ENCODE data around the gene BICD1. TPM values are rescaled to one million over a fixed set of nuclear protein-coding genes. Genes with fewer than 3 reads are reported as not detected.

The BICD1 gene
- polyA plus RNA-seq, 1 of the 3 experiments (the other 2 are of a cell fraction) = 12.1 TPM

DNA sequence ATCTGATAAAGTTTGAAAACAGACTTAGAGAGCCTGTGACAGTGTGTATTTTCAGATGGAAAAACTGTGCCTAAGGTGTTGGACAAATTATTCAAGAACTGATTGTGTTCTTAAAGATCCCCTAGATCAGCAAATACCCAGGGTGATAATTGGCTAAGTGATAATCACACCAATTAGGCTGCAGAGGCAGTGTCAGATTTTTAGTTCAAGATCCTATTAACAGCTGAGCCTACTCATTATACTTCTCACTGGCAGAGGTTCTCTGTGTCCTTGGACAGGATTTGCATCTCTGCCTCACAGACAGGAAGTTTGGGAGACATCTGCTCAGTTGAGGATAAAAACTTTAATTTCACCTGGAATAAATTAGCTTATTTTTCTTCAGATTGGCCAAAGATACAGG lies 288.4 kb downstream of the BICD1 start (continued):
- no peak for TF ChIP-seq EZH2phosphoT487 (IDR thresholded peaks at IDR 0.05; ENCODE audit: borderline replicate concordance, low read depth)

DNA sequence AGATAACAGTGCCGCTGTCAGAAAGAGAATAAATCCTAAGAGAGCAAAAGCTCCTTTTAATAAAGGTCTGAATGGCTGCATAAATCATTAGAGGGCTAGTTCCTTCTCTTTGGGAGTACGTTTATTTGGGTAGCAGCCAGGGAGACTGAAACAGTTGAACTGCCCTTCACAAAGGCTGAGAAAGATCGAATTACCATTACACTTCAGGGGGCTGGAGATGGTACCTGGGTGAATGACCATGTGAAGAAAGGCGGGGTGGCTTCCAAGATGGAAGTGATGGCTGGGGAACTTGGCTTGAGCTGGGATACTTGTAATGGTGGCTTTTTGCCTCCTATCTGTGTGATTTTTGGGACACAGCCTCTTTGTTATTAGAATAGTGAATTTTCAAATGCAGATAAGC lies 291.0 kb downstream of the BICD1 start:
- ChIA-PET POLR2A (no interaction called here), CTCF (interaction anchor here (1.0 to 2.8 kb wide), 2 partner anchors 33 to 259 kb away, joined by 3 to 12 read pairs; no protein-coding TSS in a partner anchor)
- no peak overlapping the region for H3K27ac ChIP-seq (ENCODE audit: low read depth in 2 of 2, low read length in 1 of 2)
- no peaks in the 10 kb centered on the region for H3K36me3 ChIP-seq (replicated peaks in 1 of 2; ENCODE audit: control insufficient read depth in 1 of 2, insufficient read depth in 2 of 2, low read length in 1 of 2)
- no peaks in the 10 kb centered on the region for H4K20me1 ChIP-seq (ENCODE audit: insufficient read depth)
- DNase-seq = no peak
- H2AFZ ChIP-seq (ENCODE audit: low read depth) = no peak overlapping the region
- peaks cover 18% of the 10 kb centered on the region for H3K27me3 ChIP-seq (ENCODE audit: insufficient read depth)
- H3K4me1 ChIP-seq (ENCODE audit: control insufficient read depth in 1 of 2, insufficient read depth in 2 of 2, low read depth in 1 of 2, low read length in 1 of 2) = peaks cover 0 to 9% of the 10 kb centered on the region in 2 experiments; a peak in 1 of 4 replicates
- no peak for TF ChIP-seq EP300 (IDR thresholded peaks at IDR 0.05; ENCODE audit: borderline replicate concordance in 1 of 2, low read depth in 1 of 2, low read length in 1 of 2)
- no peak for TF ChIP-seq TCF12 (IDR thresholded peaks at IDR 0.05)
- no peak for TF ChIP-seq EZH2phosphoT487 (IDR thresholded peaks at IDR 0.05; ENCODE audit: borderline replicate concordance, low read depth)
- TF ChIP-seq, protein P1, sequence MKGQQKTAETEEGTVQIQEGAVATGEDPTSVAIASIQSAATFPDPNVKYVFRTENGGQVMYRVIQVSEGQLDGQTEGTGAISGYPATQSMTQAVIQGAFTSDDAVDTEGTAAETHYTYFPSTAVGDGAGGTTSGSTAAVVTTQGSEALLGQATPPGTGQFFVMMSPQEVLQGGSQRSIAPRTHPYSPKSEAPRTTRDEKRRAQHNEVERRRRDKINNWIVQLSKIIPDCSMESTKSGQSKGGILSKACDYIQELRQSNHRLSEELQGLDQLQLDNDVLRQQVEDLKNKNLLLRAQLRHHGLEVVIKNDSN (IDR thresholded peaks at IDR 0.05; ENCODE audit: borderline replicate concordance, low read depth) = no peak
- TF ChIP-seq SIN3A (IDR thresholded peaks at IDR 0.05; ENCODE audit: borderline replicate concordance, low read depth, low read length) = no peak
- TF ChIP-seq MXI1 (IDR thresholded peaks at IDR 0.05; ENCODE audit: low read depth, low read length) = no peak
- TF ChIP-seq, protein P2, sequence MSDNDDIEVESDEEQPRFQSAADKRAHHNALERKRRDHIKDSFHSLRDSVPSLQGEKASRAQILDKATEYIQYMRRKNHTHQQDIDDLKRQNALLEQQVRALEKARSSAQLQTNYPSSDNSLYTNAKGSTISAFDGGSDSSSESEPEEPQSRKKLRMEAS (IDR thresholded peaks at IDR 0.05; ENCODE audit: low read depth) = no peak
- TF ChIP-seq ELF1 (IDR thresholded peaks at IDR 0.05) = no peak
- TF ChIP-seq FOSL2 (IDR thresholded peaks at IDR 0.05; ENCODE audit: borderline replicate concordance, low read depth) = no peak
- TF ChIP-seq, protein P3, sequence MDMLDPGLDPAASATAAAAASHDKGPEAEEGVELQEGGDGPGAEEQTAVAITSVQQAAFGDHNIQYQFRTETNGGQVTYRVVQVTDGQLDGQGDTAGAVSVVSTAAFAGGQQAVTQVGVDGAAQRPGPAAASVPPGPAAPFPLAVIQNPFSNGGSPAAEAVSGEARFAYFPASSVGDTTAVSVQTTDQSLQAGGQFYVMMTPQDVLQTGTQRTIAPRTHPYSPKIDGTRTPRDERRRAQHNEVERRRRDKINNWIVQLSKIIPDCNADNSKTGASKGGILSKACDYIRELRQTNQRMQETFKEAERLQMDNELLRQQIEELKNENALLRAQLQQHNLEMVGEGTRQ (IDR thresholded peaks at IDR 0.05; ENCODE audit: borderline replicate concordance, low read depth, low read length) = no peak
- TF ChIP-seq, protein P4, sequence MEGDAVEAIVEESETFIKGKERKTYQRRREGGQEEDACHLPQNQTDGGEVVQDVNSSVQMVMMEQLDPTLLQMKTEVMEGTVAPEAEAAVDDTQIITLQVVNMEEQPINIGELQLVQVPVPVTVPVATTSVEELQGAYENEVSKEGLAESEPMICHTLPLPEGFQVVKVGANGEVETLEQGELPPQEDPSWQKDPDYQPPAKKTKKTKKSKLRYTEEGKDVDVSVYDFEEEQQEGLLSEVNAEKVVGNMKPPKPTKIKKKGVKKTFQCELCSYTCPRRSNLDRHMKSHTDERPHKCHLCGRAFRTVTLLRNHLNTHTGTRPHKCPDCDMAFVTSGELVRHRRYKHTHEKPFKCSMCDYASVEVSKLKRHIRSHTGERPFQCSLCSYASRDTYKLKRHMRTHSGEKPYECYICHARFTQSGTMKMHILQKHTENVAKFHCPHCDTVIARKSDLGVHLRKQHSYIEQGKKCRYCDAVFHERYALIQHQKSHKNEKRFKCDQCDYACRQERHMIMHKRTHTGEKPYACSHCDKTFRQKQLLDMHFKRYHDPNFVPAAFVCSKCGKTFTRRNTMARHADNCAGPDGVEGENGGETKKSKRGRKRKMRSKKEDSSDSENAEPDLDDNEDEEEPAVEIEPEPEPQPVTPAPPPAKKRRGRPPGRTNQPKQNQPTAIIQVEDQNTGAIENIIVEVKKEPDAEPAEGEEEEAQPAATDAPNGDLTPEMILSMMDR (IDR thresholded peaks at IDR 0.05) = no peak
- TF ChIP-seq, protein P5, sequence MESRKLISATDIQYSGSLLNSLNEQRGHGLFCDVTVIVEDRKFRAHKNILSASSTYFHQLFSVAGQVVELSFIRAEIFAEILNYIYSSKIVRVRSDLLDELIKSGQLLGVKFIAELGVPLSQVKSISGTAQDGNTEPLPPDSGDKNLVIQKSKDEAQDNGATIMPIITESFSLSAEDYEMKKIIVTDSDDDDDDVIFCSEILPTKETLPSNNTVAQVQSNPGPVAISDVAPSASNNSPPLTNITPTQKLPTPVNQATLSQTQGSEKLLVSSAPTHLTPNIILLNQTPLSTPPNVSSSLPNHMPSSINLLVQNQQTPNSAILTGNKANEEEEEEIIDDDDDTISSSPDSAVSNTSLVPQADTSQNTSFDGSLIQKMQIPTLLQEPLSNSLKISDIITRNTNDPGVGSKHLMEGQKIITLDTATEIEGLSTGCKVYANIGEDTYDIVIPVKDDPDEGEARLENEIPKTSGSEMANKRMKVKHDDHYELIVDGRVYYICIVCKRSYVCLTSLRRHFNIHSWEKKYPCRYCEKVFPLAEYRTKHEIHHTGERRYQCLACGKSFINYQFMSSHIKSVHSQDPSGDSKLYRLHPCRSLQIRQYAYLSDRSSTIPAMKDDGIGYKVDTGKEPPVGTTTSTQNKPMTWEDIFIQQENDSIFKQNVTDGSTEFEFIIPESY (IDR thresholded peaks at IDR 0.05; ENCODE audit: borderline replicate concordance, low read depth) = no peak
- no peak for TF ChIP-seq RXRA (IDR thresholded peaks at IDR 0.05; ENCODE audit: borderline replicate concordance, low read depth)
- no peak for TF ChIP-seq RAD21 (IDR thresholded peaks at IDR 0.05; ENCODE audit: low read length)
- no peak for TF ChIP-seq MEF2A (IDR thresholded peaks at IDR 0.05; ENCODE audit: borderline replicate concordance, low read depth)
- TF ChIP-seq JUND (IDR thresholded peaks at IDR 0.05) = no peak
- H3K4me2 ChIP-seq = no peak overlapping the region
- H3K9me3 ChIP-seq = no peaks in the 10 kb centered on the region
- H3F3A ChIP-seq (replicated peaks; ENCODE audit: insufficient read depth) = peaks cover 11% of the 10 kb centered on the region
- 87% methylated on average over 4 of the region's 4 CpGs for WGBS (ENCODE audit: low lambda C conversion rate)
- H3K9me2 ChIP-seq = no peaks in the 10 kb centered on the region
- no peaks in the 10 kb centered on the region for H3K79me2 ChIP-seq (ENCODE audit: insufficient read depth)
- H3K4me3 ChIP-seq (ENCODE audit: low read depth in 2 of 2, low read length in 1 of 2) = no peak overlapping the region
- H3K9ac ChIP-seq = no peak overlapping the region
